Activated CD8-positive, alpha-beta memory T cell treated with anti-CD3 and anti-CD28 coated beads, Interleukin-2, amount 10 ng/mL, durations not matched to agents 7 days and 5 days (primary cell): Measurements from ENCODE around the gene MAD1L1. TPM values are rescaled to one million over a fixed set of nuclear protein-coding genes. Genes with fewer than 3 reads are reported as not detected.
"Not testable (repeated sequence)": the region's sequence is repeated elsewhere in the genome, so short reads cannot be mapped to it uniquely, and the experiment has no call there.

Experiments
- ATAC-seq: fragments of 150-1000 bp; cut with Tn5 transposase; one replicate; pipeline ENCODE4 v1.10.0; 2021; ENCODE audit warnings: moderate library complexity
- CTCF ChIA-PET: fragments of 350-600 bp; sonication (Branson Sonifier 250); formaldehyde crosslinking; loops from one replicate; lab custom pipeline; 2021; ENCODE audit warnings: antibody characterized with exemption; lab: Charles Lee
- DNase-seq: peaks from one replicate; pipeline ENCODE4 v3.0.0-alpha.2; 2020
- H3K27ac Mint-ChIP-seq: one replicate; pipeline ENCODE4 v1.8.0; 2021; ENCODE audit warnings: mild to moderate bottlenecking, mixed read lengths
- H3K27me3 Mint-ChIP-seq: one replicate; pipeline ENCODE4 v1.8.0; 2021; ENCODE audit warnings: mixed read lengths
- H3K36me3 Mint-ChIP-seq: one replicate; pipeline ENCODE4 v1.8.0; 2021; ENCODE audit warnings: mild to moderate bottlenecking, mixed read lengths
- H3K4me1 Mint-ChIP-seq: one replicate; pipeline ENCODE4 v1.8.0; 2021; ENCODE audit warnings: mixed read lengths
- H3K4me3 Mint-ChIP-seq: one replicate; pipeline ENCODE4 v1.8.0; 2021; ENCODE audit warnings: mild to moderate bottlenecking, moderate library complexity, mixed read lengths
- H3K9me3 Mint-ChIP-seq: one replicate; pipeline ENCODE4 v1.8.0; 2022; ENCODE audit warnings: low read depth, mixed read lengths
- total RNA-seq, 2 experiments: library from RNA; stranded (reverse); gene quantifications; one replicate each; pipeline ENCODE4 v1.2.3, GENCODE V29; 2021

MAD1L1 gene
- total RNA-seq, 2 experiments from 2014 or later, result 60.0 to 97.7 TPM

- no peak overlapping the region for H3K27ac Mint-ChIP-seq
- no peaks in the 10 kb centered on the region for H3K9me3 Mint-ChIP-seq
- H3K4me3 Mint-ChIP-seq, result no peak overlapping the region
- ATAC-seq (no peak), DNase-seq (no peak)
- H3K27me3 Mint-ChIP-seq, result no peaks in the 10 kb centered on the region
- CTCF ChIA-PET, result no interaction called here
- no peaks in the 10 kb centered on the region for H3K4me1 Mint-ChIP-seq
- peaks cover 6% of the 10 kb centered on the region for H3K36me3 Mint-ChIP-seq
Observed at GRCh38 chr7:1978656-1979590, 253.8 kb downstream of the MAD1L1 start.

GRCh38 chr7:1977876-1978441, 254.8 kb downstream of the MAD1L1 start:
- CTCF ChIA-PET, result no interaction called here
- Mint-ChIP-seq H3K36me3 (peaks cover 6% of the 10 kb centered on the region), H3K4me1 (no peaks in the 10 kb centered on the region), H3K27ac (no peak overlapping the region), H3K9me3 (no peaks in the 10 kb centered on the region), H3K27me3 (no peaks in the 10 kb centered on the region), H3K4me3 (no peak overlapping the region)
- ATAC-seq, result no peak
- DNase-seq, result no peak

- no peaks in the 10 kb centered on the region for H3K9me3 Mint-ChIP-seq
- no peak overlapping the region for H3K4me3 Mint-ChIP-seq
Observed at GRCh38 chr7:1977059-1977875, 255.5 kb downstream of the MAD1L1 start.

GRCh38 chr7:1976521-1976920, 256.2 kb downstream of the MAD1L1 start:
- not testable (repeated sequence) for H3K36me3 Mint-ChIP-seq

More at GRCh38 chr7:1977059-1977875, 255.5 kb downstream of the MAD1L1 start:
- CTCF ChIA-PET, result no interaction called here
- Mint-ChIP-seq H3K4me1 (no peaks in the 10 kb centered on the region), H3K27ac (no peak overlapping the region), H3K27me3 (no peaks in the 10 kb centered on the region), H3K36me3 (peaks cover 7% of the 10 kb centered on the region)
- no peak for ATAC-seq
- no peak for DNase-seq

GRCh38 chr7:1975581-1975980, 257.2 kb downstream of the MAD1L1 start:
- Mint-ChIP-seq H3K4me3 (no peak overlapping the region), H3K27ac (no peak overlapping the region), H3K27me3 (no peaks in the 10 kb centered on the region), H3K9me3 (no peaks in the 10 kb centered on the region), H3K36me3 (peaks cover 7% of the 10 kb centered on the region), H3K4me1 (no peaks in the 10 kb centered on the region)
- no peak for ATAC-seq
- CTCF ChIA-PET, result no interaction called here
- DNase-seq, result no peak

More at GRCh38 chr7:1976521-1976920, 256.2 kb downstream of the MAD1L1 start:
- DNase-seq, H3K4me3 Mint-ChIP-seq, H3K9me3 Mint-ChIP-seq, H3K27me3 Mint-ChIP-seq, H3K27ac Mint-ChIP-seq, H3K4me1 Mint-ChIP-seq, CTCF ChIA-PET, ATAC-seq: not testable (repeated sequence)

GRCh38 chr7:1975179-1975578, 257.6 kb downstream of the MAD1L1 start:
- Mint-ChIP-seq H3K27ac (no peak overlapping the region), H3K27me3 (no peaks in the 10 kb centered on the region), H3K36me3 (peaks cover 7% of the 10 kb centered on the region), H3K9me3 (no peaks in the 10 kb centered on the region), H3K4me1 (no peaks in the 10 kb centered on the region), H3K4me3 (no peak overlapping the region)
- CTCF ChIA-PET, result no interaction called here
- DNase-seq, result no peak
- no peak for ATAC-seq

- H3K27ac Mint-ChIP-seq, result no peak overlapping the region
- H3K9me3 Mint-ChIP-seq, result no peaks in the 10 kb centered on the region
- CTCF ChIA-PET, result no interaction called here
- DNase-seq (no peak), ATAC-seq (no peak)
- no peaks in the 10 kb centered on the region for H3K4me1 Mint-ChIP-seq
- H3K4me3 Mint-ChIP-seq, result no peak overlapping the region
- no peaks in the 10 kb centered on the region for H3K27me3 Mint-ChIP-seq
- H3K36me3 Mint-ChIP-seq, result peaks cover 7% of the 10 kb centered on the region
Observed at GRCh38 chr7:1974290-1975101, 258.2 kb downstream of the MAD1L1 start.

- CTCF ChIA-PET, result no interaction called here
- no peak for DNase-seq
- no peaks in the 10 kb centered on the region for H3K4me1 Mint-ChIP-seq
- H3K36me3 Mint-ChIP-seq, result peaks cover 7% of the 10 kb centered on the region
- H3K9me3 Mint-ChIP-seq, result no peaks in the 10 kb centered on the region
- no peak for ATAC-seq
- no peak overlapping the region for H3K4me3 Mint-ChIP-seq
- H3K27ac Mint-ChIP-seq, result no peak overlapping the region
- H3K27me3 Mint-ChIP-seq, result no peaks in the 10 kb centered on the region
Observed at GRCh38 chr7:1973321-1974251, 259.2 kb downstream of the MAD1L1 start.

GRCh38 chr7:1972744-1973143, 260.0 kb downstream of the MAD1L1 start:
- Mint-ChIP-seq H3K27ac (no peak overlapping the region), H3K4me1 (no peaks in the 10 kb centered on the region), H3K27me3 (no peaks in the 10 kb centered on the region), H3K36me3 (peaks cover 10% of the 10 kb centered on the region), H3K9me3 (no peaks in the 10 kb centered on the region), H3K4me3 (no peak overlapping the region)
- DNase-seq (no peak), ATAC-seq (no peak)
- CTCF ChIA-PET, result no interaction called here

- no peaks in the 10 kb centered on the region for H3K9me3 Mint-ChIP-seq
- CTCF ChIA-PET, result no interaction called here
- no peaks in the 10 kb centered on the region for H3K27me3 Mint-ChIP-seq
- H3K36me3 Mint-ChIP-seq, result peaks cover 15% of the 10 kb centered on the region
- DNase-seq, result no peak
- H3K4me1 Mint-ChIP-seq, result peaks cover 1% of the 10 kb centered on the region
- no peak for ATAC-seq
- no peak overlapping the region for H3K4me3 Mint-ChIP-seq
- H3K27ac Mint-ChIP-seq, result no peak overlapping the region
Observed at GRCh38 chr7:1971946-1972654, 260.6 kb downstream of the MAD1L1 start.

- H3K4me1 Mint-ChIP-seq, result peaks cover 4% of the 10 kb centered on the region
- H3K9me3 Mint-ChIP-seq, result no peaks in the 10 kb centered on the region
- no peak for ATAC-seq
- no peaks in the 10 kb centered on the region for H3K27me3 Mint-ChIP-seq
- no peak overlapping the region for H3K27ac Mint-ChIP-seq
- CTCF ChIA-PET, result no interaction called here
- H3K36me3 Mint-ChIP-seq, result peaks cover 19% of the 10 kb centered on the region
- DNase-seq, result no peak
- no peak overlapping the region for H3K4me3 Mint-ChIP-seq
Observed at GRCh38 chr7:1970895-1971294, 261.9 kb downstream of the MAD1L1 start.

- H3K27ac Mint-ChIP-seq, CTCF ChIA-PET, H3K4me1 Mint-ChIP-seq, H3K9me3 Mint-ChIP-seq, DNase-seq, H3K27me3 Mint-ChIP-seq, ATAC-seq, H3K4me3 Mint-ChIP-seq: not testable (repeated sequence)
- peaks cover 22% of the 10 kb centered on the region for H3K36me3 Mint-ChIP-seq
Observed at GRCh38 chr7:1970285-1970660, 262.5 kb downstream of the MAD1L1 start.
